Lung (tissue), 12 donors: ENCODE measurements around the gene C1orf21. TPM values are rescaled to one million over a fixed set of nuclear protein-coding genes. Genes with fewer than 3 reads are reported as not detected.

Source experiments
- ATAC-seq: fragments of 200-7000 bp; cut with Tn5 transposase; one replicate; pipeline ENCODE4 v1.9.1; 2020; ENCODE audit warnings: moderate number of reproducible peaks; ENCODE audit not compliant: insufficient read depth, low FRiP score
- DNase-seq, 3 donors: peaks; one replicate each; pipeline ENCODE4 v3.0.0-alpha.2; 2013 to 2017
- H3K27ac ChIP-seq, 2 donors: one replicate each; pipeline ENCODE4 v1.5.1; 2013; ENCODE audit warnings: mild to moderate bottlenecking in 2 of 2, moderate library complexity in 2 of 2, control low read depth in 1 of 2, inconsistent platforms in 1 of 2, low read depth in 1 of 2, low read length in 1 of 2
- H3K27me3 ChIP-seq, 3 donors: one replicate each; pipeline ENCODE4 v1.5.1; 2013; ENCODE audit warnings: low read length in 2 of 3; ENCODE audit not compliant: control insufficient read depth in 3 of 3, insufficient read depth in 3 of 3
- H3K36me3 ChIP-seq, 4 donors: one replicate each; pipeline ENCODE4 v1.5.1; 2013; ENCODE audit warnings: low read length in 4 of 4, mild to moderate bottlenecking in 1 of 4, moderate library complexity in 1 of 4; ENCODE audit not compliant: control insufficient read depth in 4 of 4, insufficient read depth in 4 of 4
- H3K4me1 ChIP-seq, 5 donors: one replicate each; pipeline ENCODE4 v1.5.1; 2013; ENCODE audit warnings: low read length in 5 of 5, mild to moderate bottlenecking in 2 of 5, moderate library complexity in 1 of 5; ENCODE audit not compliant: control insufficient read depth in 5 of 5, insufficient read depth in 5 of 5
- H3K4me3 ChIP-seq: one replicate; pipeline ENCODE4 v1.5.1; 2013; ENCODE audit warnings: mild to moderate bottlenecking, control low read depth, moderate library complexity
- H3K9ac ChIP-seq, 2 donors: one replicate each; pipeline ENCODE4 v1.5.1; 2013; ENCODE audit warnings: low read length in 2 of 2, control low read depth in 1 of 2; ENCODE audit not compliant: insufficient read depth in 1 of 2
- H3K9me3 ChIP-seq, 4 donors: one replicate each; pipeline ENCODE4 v1.5.1; 2013; ENCODE audit warnings: low read length in 3 of 4, mild to moderate bottlenecking in 1 of 4, moderate library complexity in 1 of 4; ENCODE audit not compliant: control insufficient read depth in 4 of 4, insufficient read depth in 3 of 4
- CTCF ChIP-seq: IDR thresholded peaks from 2 replicates; pipeline ENCODE4 v1.5.1; 2012; ENCODE audit warnings: mild to moderate bottlenecking; ENCODE audit errors: control extremely low read depth, extremely low read depth
- WGBS, 2 donors: extraction: QIAGEN DNeasy Blood & Tissue Kit; methylation state at CpG; one replicate each; pipeline ENCODE4 v1.1.7; 2013; 5-methylcytosine and 5-hydroxymethylcytosine counted together
- polyA plus RNA-seq, 2 donors: library from polyadenylated mRNA; stranded (reverse); fragments of 200-250 nt; gene quantifications; one replicate each; pipeline ENCODE4 v1.2.1, GENCODE V29; 2013
- total RNA-seq, 2 donors: library from RNA; depleted of rRNA in 1 of 2; stranded (reverse); fragments of >200 nt in 1 of 2; gene quantifications; one replicate each; pipeline ENCODE4 v1.2.1, GENCODE V29; 2014 to 2021
- donor health status: control.
- donor health status: control.
- donor health status: Bipolar disorder and iron deficiency.
- donor health status: healthy.
- donor health status: DM: yes; HTN: yes; CAD: no.

C1orf21 gene
- total and polyA plus RNA-seq, 4 donors: 16.2 to 59.9 (median 45.5) TPM

- WGBS, 2 donors: 98 to 99% methylated on average over 2 of the region's 2 CpGs
- H3K36me3 ChIP-seq: no peaks in the 10 kb centered on the region
- no peak overlapping the region for H3K9ac ChIP-seq
- no peaks in the 10 kb centered on the region for H3K9me3 ChIP-seq
- TF ChIP-seq CTCF: no peak
- no peak for ATAC-seq
- H3K27me3 ChIP-seq: no peaks in the 10 kb centered on the region
- no peak overlapping the region for H3K4me3 ChIP-seq
- H3K4me1 ChIP-seq: peaks cover 0 to 2% (median 0%) of the 10 kb centered on the region in 5 donors
- no peak for DNase-seq
- H3K27ac ChIP-seq: no peak overlapping the region
Observed at GRCh38 chr1:184365699-184366098, 21.1 kb upstream of the C1orf21 start.

GRCh38 chr1:184366997-184367396 is 19.8 kb upstream of the C1orf21 start:
- H3K27ac ChIP-seq: no peak overlapping the region
- TF ChIP-seq CTCF: no peak
- no peaks in the 10 kb centered on the region for H3K36me3 ChIP-seq
- H3K4me1 ChIP-seq: peaks cover 0 to 2% (median 0%) of the 10 kb centered on the region in 5 donors
- 86 to 93% methylated on average over 11 of the region's 11 CpGs for WGBS, 2 donors
- ATAC-seq (no peak), DNase-seq (no peak)
- no peaks in the 10 kb centered on the region for H3K9me3 ChIP-seq
- no peaks in the 10 kb centered on the region for H3K27me3 ChIP-seq
- H3K4me3 ChIP-seq: no peak overlapping the region
- H3K9ac ChIP-seq: no peak overlapping the region

GRCh38 chr1:184367427-184368038 is 19.3 kb upstream of the C1orf21 start:
- no peak for DNase-seq
- no peak for ATAC-seq
- H3K36me3 ChIP-seq: no peaks in the 10 kb centered on the region
- H3K4me1 ChIP-seq: peaks cover 0 to 2% (median 0%) of the 10 kb centered on the region in 5 donors
- no peaks in the 10 kb centered on the region for H3K27me3 ChIP-seq
- no peak overlapping the region for H3K27ac ChIP-seq
- TF ChIP-seq CTCF: no peak
- WGBS, 2 donors: 88 to 94% methylated on average over 1 of the region's 1 CpG
- no peaks in the 10 kb centered on the region for H3K9me3 ChIP-seq
- H3K4me3 ChIP-seq: no peak overlapping the region
- no peak overlapping the region for H3K9ac ChIP-seq

- WGBS, 2 donors: 30 to 79% methylated on average over 2 of the region's 2 CpGs
- no peak for ATAC-seq
- H3K4me1 ChIP-seq: no peaks in the 10 kb centered on the region
Observed at GRCh38 chr1:184368354-184368753, 18.5 kb upstream of the C1orf21 start.

More at GRCh38 chr1:184368354-184368753, 18.5 kb upstream of the C1orf21 start:
- Histone ChIP-seq H3K9me3 (no peaks in the 10 kb centered on the region), H3K9ac (no peak overlapping the region), H3K36me3 (no peaks in the 10 kb centered on the region), H3K27ac (no peak overlapping the region), H3K27me3 (no peaks in the 10 kb centered on the region), H3K4me3 (no peak overlapping the region)
- no peak for TF ChIP-seq CTCF
- DNase-seq: no peak
